Calu3 (cell line): ENCODE results near the gene ADCK1. TPM values are rescaled to one million over a fixed set of nuclear protein-coding genes. Genes with fewer than 3 reads are reported as not detected.

Source experiments
- BruUV-seq: library from RNA; stranded (reverse); fragments of 400-500 nt; replicated peaks from 2 replicates; lab custom pipeline; 2021; lab: Mats Ljungman, UMichigan
- CTCF ChIA-PET: fragments of 300-600 bp; sonication (Branson Sonifier 250); formaldehyde crosslinking; loops from one replicate; lab custom pipeline; 2022; ENCODE audit warnings: antibody characterized with exemption; lab: Charles Lee
- DNase-seq: peaks from one replicate; pipeline ENCODE4 v3.0.0; 2022
- H3K27ac Mint-ChIP-seq: one replicate; pipeline ENCODE4 v1.8.0; 2022; ENCODE audit warnings: mixed read lengths; ENCODE audit not compliant: unreplicated experiment
- H3K27me3 Mint-ChIP-seq: one replicate; pipeline ENCODE4 v1.8.0; 2022; ENCODE audit warnings: mixed read lengths; ENCODE audit not compliant: unreplicated experiment
- H3K36me3 Mint-ChIP-seq: one replicate; pipeline ENCODE4 v1.8.0; 2022; ENCODE audit warnings: mild to moderate bottlenecking, moderate library complexity, mixed read lengths; ENCODE audit not compliant: insufficient read depth, unreplicated experiment
- H3K4me1 Mint-ChIP-seq: one replicate; pipeline ENCODE4 v1.8.0; 2022; ENCODE audit warnings: mild to moderate bottlenecking, low read depth, mixed read lengths; ENCODE audit not compliant: unreplicated experiment
- H3K4me3 Mint-ChIP-seq: one replicate; pipeline ENCODE4 v1.8.0; 2022; ENCODE audit warnings: mild to moderate bottlenecking, low read depth, moderate library complexity, mixed read lengths; ENCODE audit not compliant: unreplicated experiment
- H3K9me3 Mint-ChIP-seq: one replicate; pipeline ENCODE4 v1.8.0; 2022; ENCODE audit warnings: low read depth, mixed read lengths; ENCODE audit not compliant: unreplicated experiment
- intact Hi-C: fragments of 100-400 bp; cut with micrococcal nuclease; formaldehyde crosslinking; loops from one replicate; pipeline ENCODE4 v1.10.0; 2022; ENCODE audit not compliant: unreplicated experiment
- total RNA-seq: library from RNA; stranded (reverse); gene quantifications from 2 replicates; pipeline ENCODE4 v1.2.3, GENCODE V29; 2022
- TF ChIP-seq, protein P1 (sequence below): fragments of 200-600 bp; IDR thresholded peaks from one replicate; pipeline ENCODE4 v1.8.0; 2022; ENCODE audit warnings: antibody characterized with exemption; ENCODE audit not compliant: unreplicated experiment

Gene ADCK1
- total RNA-seq, 1 experiment from 2014 or later = 9.1 TPM

DNA sequence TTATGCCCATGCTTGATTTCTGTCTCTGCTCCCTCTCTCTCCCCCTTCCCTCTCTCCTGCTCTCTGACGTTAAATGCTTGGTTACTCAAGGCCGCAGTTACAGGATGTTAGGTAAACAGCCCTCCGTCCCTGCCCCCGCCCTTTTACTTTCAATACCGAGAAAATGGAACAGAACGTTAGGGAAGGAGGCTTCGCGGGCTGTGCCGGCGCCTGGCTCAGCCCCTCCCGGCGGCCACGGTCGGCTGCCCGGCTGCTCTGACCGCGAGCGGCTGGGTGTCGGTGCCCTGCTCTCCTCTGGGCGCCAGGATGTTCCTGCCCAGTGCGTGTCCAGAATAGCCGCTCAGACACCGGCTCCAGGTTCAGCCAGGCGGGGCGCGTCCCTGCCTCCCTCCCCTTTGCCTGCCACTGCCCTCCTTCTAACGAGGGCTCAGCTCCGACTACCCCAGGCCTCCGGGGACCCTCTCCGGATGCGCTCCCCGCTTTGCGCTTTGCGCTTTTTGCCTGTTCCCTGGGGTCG is 166.1 kb downstream of the ADCK1 start:
- DNase-seq = peak; percentile 34
- H3K9me3 Mint-ChIP-seq = no peaks in the 10 kb centered on the region
- H3K4me1 Mint-ChIP-seq = no peaks in the 10 kb centered on the region
- no peaks in the 10 kb centered on the region for H3K36me3 Mint-ChIP-seq
- intact Hi-C loops = no loop called here
- no peak overlapping the region for H3K27ac Mint-ChIP-seq
- no TSS peak for BruUV-seq
- peak overlapping the region; percentile 57 for H3K4me3 Mint-ChIP-seq
- CTCF ChIA-PET = no interaction called here
- TF ChIP-seq, protein P1, sequence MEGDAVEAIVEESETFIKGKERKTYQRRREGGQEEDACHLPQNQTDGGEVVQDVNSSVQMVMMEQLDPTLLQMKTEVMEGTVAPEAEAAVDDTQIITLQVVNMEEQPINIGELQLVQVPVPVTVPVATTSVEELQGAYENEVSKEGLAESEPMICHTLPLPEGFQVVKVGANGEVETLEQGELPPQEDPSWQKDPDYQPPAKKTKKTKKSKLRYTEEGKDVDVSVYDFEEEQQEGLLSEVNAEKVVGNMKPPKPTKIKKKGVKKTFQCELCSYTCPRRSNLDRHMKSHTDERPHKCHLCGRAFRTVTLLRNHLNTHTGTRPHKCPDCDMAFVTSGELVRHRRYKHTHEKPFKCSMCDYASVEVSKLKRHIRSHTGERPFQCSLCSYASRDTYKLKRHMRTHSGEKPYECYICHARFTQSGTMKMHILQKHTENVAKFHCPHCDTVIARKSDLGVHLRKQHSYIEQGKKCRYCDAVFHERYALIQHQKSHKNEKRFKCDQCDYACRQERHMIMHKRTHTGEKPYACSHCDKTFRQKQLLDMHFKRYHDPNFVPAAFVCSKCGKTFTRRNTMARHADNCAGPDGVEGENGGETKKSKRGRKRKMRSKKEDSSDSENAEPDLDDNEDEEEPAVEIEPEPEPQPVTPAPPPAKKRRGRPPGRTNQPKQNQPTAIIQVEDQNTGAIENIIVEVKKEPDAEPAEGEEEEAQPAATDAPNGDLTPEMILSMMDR = no peak
- H3K27me3 Mint-ChIP-seq = peaks cover 8% of the 10 kb centered on the region

DNA sequence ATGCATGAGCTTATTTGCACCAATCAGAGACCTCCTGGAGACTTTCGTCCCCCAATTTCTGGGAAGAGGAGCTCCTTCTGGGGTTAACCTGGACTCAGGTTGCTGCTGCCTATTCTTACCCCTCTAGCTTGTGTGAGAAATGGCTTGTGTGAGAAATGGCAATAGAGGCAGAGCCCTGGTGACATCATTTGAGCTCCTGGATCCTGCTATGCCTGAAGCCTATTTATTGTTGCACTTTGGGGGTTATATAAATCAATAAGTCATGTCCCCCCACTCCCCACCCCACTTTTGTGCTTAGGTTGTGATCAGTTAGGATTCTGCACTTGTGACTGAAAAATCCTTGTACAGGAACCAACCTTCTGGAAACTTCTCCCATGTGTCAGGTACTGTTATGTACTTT is 167.2 kb downstream of the ADCK1 start:
- TF ChIP-seq, protein P1 = no peak
- no peak for DNase-seq
- no TSS peak for BruUV-seq
- CTCF ChIA-PET = interaction anchor here (1.0 kb wide), 1 partner anchor 17 kb away, joined by 3 read pairs; no protein-coding TSS in a partner anchor
- Mint-ChIP-seq H3K27me3 (peaks cover 8% of the 10 kb centered on the region), H3K9me3 (no peaks in the 10 kb centered on the region), H3K27ac (no peak overlapping the region), H3K4me1 (no peaks in the 10 kb centered on the region), H3K36me3 (no peaks in the 10 kb centered on the region), H3K4me3 (no peak overlapping the region)
- intact Hi-C loops = no loop called here

DNA sequence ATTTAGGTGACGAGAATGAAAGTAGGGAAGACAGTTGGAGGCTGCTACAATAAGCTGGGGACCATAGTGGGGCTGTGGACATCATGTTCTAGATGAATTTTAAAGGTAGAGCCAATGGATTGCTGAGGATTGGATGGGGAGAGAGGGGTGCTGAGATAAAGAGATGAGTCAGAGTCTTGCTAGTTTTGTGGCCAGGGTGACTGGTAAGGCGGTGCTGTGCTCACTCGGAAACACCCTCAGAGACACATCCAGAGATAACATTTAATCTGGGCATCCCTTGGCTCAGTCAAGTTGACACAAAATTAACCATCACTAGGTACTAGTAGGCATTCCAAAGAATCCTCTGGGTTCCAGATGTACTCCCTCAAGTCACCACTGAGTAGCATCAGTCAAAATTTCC is 170.7 kb downstream of the ADCK1 start:
- TF ChIP-seq, protein P1 = no peak
- CTCF ChIA-PET = no interaction called here

DNA sequence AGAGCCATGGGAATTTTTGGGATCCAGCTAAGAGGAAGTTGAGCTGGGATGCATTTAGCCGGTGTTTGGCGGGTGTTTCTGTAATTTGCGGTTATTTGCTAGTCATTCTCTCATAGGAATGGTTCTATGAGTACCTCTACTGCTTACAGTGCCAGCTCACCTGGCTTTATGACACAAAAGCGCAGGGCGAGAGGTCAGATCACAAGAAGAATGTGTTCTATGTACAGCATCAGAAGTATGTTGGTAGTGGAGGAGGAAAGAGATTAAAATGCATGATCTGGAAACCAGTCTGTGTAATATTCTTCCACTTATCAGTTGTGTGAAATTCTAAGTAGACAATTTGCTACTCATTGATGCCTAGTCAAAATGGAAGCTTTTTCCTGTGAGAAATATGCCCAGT is 173.3 kb downstream of the ADCK1 start:
- BruUV-seq = no TSS peak
- intact Hi-C loops = no loop called here
- Mint-ChIP-seq H3K36me3 (no peaks in the 10 kb centered on the region), H3K27me3 (peaks cover 8% of the 10 kb centered on the region), H3K4me3 (no peak overlapping the region), H3K9me3 (no peaks in the 10 kb centered on the region), H3K4me1 (no peaks in the 10 kb centered on the region), H3K27ac (no peak overlapping the region)
- no peak for DNase-seq
- CTCF ChIA-PET = no interaction called here
- TF ChIP-seq, protein P1 = no peak

More for the DNA sequence above, 170.7 kb downstream of the ADCK1 start:
- Mint-ChIP-seq H3K4me1 (no peaks in the 10 kb centered on the region), H3K36me3 (no peaks in the 10 kb centered on the region), H3K27me3 (peaks cover 8% of the 10 kb centered on the region), H3K4me3 (no peak overlapping the region), H3K9me3 (no peaks in the 10 kb centered on the region), H3K27ac (no peak overlapping the region)
- DNase-seq = no peak
- intact Hi-C loops = no loop called here
- no TSS peak for BruUV-seq
